GM12878 (cell line): ENCODE data around the gene MEF2D.

Source experiments
- GATAD2B ChIP-seq: fragments of 450-650 bp; conservative IDR thresholded peaks from 2 replicates; pipeline ENCODE4 v1.6.1; 2017; ENCODE audit warnings: low read depth, mild to moderate bottlenecking, moderate library complexity
- NBN ChIP-seq: fragments of 450-650 bp; IDR thresholded peaks from 2 replicates; pipeline ENCODE4 v1.6.1; 2016
- POLR2A ChIP-seq: IDR thresholded peaks from 2 replicates; pipeline ENCODE4 v1.6.1; 2011; ENCODE audit warnings: low read depth, mild to moderate bottlenecking, low read length
- POLR2AphosphoS5 ChIP-seq: IDR thresholded peaks from 2 replicates; pipeline ENCODE4 v1.6.1; 2011; ENCODE audit warnings: mild to moderate bottlenecking, low read length, inconsistent platforms
- RAD21 ChIP-seq: IDR thresholded peaks from 2 replicates; pipeline ENCODE4 v1.6.1; 2011; ENCODE audit warnings: mild to moderate bottlenecking, low read depth, low read length, moderate library complexity; ENCODE audit not compliant: insufficient read depth
- RFX5 ChIP-seq: IDR thresholded peaks from 2 replicates; pipeline ENCODE4 v1.6.1; 2011; ENCODE audit warnings: low read depth, low read length, improper control_type of control experiment
- SUZ12 ChIP-seq: fragments of 200-600 bp; sonication (generic); IDR thresholded peaks from one replicate; pipeline ENCODE4 v1.6.1; 2018; ENCODE audit warnings: antibody characterized with exemption, mild to moderate bottlenecking; ENCODE audit not compliant: unreplicated experiment
- TF ChIP-seq, protein P1 (sequence below): fragments of 450-650 bp; formaldehyde crosslinking; IDR thresholded peaks from 2 replicates; pipeline ENCODE4 v1.4.0; 2020; ENCODE audit warnings: mild to moderate bottlenecking, moderate library complexity
- TF ChIP-seq, protein P2 (sequence below), 3 experiments: IDR thresholded peaks in 2 of 3; conservative IDR thresholded peaks in 1 of 3; 2 replicates each; pipeline ENCODE4 v1.5.1; 2011; ENCODE audit warnings: low read depth in 3 of 3, low read length in 3 of 3, mild to moderate bottlenecking in 3 of 3, control low read depth in 2 of 3, moderate library complexity in 2 of 3, inconsistent platforms in 1 of 3, mixed read lengths in 1 of 3; ENCODE audit not compliant: control insufficient read depth in 2 of 3, insufficient read depth in 1 of 3; ENCODE audit errors: extremely low read depth in 1 of 3
- TF ChIP-seq, protein P3 (sequence below): IDR thresholded peaks from 2 replicates; pipeline ENCODE4 v1.6.1; 2012; ENCODE audit warnings: low read depth, low read length, improper control_type of control experiment

DNA sequence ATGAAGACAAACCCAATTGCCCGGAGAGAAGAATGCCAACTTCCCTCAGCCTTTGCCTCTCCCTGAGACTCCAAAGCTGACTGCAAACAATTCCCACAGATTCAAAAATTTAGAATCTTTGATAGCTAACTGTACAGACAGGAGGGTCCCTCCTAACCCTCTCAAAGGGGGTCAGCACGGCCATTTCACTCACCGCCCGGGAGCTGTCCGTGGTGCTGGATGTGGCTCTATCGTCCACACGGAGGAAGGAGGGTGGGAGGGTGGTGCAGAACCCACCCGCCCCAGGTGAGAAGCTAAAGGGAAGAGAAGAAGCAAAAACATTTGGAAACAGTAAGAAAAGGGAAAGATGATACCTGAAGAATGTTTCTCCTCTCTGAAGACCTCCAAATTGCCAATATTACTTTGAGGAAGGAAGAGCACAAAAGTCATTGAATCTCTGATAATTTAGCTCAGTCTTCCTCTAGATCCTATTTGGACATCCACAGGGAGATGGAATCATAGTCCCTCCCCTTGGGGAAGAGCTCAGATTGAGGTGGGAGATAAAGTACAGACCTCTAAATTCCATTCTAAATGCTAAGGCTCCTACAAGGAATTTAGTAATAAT is 86.0 kb downstream of the MEF2D start:
- TF ChIP-seq, protein P1, sequence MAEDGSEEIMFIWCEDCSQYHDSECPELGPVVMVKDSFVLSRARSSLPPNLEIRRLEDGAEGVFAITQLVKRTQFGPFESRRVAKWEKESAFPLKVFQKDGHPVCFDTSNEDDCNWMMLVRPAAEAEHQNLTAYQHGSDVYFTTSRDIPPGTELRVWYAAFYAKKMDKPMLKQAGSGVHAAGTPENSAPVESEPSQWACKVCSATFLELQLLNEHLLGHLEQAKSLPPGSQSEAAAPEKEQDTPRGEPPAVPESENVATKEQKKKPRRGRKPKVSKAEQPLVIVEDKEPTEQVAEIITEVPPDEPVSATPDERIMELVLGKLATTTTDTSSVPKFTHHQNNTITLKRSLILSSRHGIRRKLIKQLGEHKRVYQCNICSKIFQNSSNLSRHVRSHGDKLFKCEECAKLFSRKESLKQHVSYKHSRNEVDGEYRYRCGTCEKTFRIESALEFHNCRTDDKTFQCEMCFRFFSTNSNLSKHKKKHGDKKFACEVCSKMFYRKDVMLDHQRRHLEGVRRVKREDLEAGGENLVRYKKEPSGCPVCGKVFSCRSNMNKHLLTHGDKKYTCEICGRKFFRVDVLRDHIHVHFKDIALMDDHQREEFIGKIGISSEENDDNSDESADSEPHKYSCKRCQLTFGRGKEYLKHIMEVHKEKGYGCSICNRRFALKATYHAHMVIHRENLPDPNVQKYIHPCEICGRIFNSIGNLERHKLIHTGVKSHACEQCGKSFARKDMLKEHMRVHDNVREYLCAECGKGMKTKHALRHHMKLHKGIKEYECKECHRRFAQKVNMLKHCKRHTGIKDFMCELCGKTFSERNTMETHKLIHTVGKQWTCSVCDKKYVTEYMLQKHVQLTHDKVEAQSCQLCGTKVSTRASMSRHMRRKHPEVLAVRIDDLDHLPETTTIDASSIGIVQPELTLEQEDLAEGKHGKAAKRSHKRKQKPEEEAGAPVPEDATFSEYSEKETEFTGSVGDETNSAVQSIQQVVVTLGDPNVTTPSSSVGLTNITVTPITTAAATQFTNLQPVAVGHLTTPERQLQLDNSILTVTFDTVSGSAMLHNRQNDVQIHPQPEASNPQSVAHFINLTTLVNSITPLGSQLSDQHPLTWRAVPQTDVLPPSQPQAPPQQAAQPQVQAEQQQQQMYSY (CRISPR knock-in tag): no peak
- TF ChIP-seq RFX5: no peak
- TF ChIP-seq NBN: no peak
- no peak for TF ChIP-seq POLR2A
- TF ChIP-seq SUZ12: no peak
- no peak for TF ChIP-seq POLR2AphosphoS5
- TF ChIP-seq, protein P2, sequence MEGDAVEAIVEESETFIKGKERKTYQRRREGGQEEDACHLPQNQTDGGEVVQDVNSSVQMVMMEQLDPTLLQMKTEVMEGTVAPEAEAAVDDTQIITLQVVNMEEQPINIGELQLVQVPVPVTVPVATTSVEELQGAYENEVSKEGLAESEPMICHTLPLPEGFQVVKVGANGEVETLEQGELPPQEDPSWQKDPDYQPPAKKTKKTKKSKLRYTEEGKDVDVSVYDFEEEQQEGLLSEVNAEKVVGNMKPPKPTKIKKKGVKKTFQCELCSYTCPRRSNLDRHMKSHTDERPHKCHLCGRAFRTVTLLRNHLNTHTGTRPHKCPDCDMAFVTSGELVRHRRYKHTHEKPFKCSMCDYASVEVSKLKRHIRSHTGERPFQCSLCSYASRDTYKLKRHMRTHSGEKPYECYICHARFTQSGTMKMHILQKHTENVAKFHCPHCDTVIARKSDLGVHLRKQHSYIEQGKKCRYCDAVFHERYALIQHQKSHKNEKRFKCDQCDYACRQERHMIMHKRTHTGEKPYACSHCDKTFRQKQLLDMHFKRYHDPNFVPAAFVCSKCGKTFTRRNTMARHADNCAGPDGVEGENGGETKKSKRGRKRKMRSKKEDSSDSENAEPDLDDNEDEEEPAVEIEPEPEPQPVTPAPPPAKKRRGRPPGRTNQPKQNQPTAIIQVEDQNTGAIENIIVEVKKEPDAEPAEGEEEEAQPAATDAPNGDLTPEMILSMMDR (IDR thresholded peaks at IDR 0.05 in 2 of 3, conservative IDR thresholded peaks at IDR 0.05 in 1 of 3; ENCODE audit: control insufficient read depth in 2 of 3, extremely low read depth in 1 of 3, insufficient read depth in 1 of 3, low read depth in 3 of 3, low read length in 3 of 3): no peak
- no peak for TF ChIP-seq RAD21
- no peak for TF ChIP-seq GATAD2B
- TF ChIP-seq, protein P3, sequence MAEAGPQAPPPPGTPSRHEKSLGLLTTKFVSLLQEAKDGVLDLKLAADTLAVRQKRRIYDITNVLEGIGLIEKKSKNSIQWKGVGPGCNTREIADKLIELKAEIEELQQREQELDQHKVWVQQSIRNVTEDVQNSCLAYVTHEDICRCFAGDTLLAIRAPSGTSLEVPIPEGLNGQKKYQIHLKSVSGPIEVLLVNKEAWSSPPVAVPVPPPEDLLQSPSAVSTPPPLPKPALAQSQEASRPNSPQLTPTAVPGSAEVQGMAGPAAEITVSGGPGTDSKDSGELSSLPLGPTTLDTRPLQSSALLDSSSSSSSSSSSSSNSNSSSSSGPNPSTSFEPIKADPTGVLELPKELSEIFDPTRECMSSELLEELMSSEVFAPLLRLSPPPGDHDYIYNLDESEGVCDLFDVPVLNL: no peak
